Suppressor macrophage treated with lipopolysaccharide for 1 hour (primary cell): ENCODE results near the gene GNL1.

Experiments
- DNase-seq, 3 donors: peaks; one replicate each; pipeline ENCODE4 v3.0.0-alpha.2; 2020 to 2022

Gene GNL1

GRCh38 chr6:30494291-30494861 lies 61.9 kb downstream of the GNL1 start:
- peak; percentile 31 to 55 (median 41) for DNase-seq

DNA sequence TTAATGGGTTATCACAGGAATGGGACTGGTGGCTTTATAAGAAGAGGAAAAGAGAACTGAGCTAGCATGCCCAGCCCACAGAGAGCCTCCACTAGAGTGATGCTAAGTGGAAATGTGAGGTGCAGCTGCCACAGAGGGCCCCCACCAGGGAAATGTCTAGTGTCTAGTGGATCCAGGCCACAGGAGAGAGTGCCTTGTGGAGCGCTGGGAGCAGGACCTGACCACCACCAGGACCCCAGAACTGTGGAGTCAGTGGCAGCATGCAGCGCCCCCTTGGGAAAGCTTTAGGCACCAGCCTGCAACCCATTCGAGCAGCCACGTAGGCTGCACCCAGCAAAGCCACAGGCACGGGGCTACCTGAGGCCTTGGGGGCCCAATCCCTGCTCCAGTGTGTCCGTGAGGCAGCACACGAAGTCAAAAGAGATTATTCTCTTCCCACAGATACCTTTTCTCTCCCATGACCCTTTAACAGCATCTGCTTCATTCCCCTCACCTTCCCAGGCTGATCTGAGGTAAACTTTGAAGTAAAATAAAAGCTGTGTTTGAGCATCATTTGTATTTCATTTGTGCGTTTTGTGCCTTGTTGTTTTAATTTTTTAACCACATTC lies 62.5 kb downstream of the GNL1 start:
- peak in 2 of 3 donors; percentile 38 to 42 for DNase-seq

DNA sequence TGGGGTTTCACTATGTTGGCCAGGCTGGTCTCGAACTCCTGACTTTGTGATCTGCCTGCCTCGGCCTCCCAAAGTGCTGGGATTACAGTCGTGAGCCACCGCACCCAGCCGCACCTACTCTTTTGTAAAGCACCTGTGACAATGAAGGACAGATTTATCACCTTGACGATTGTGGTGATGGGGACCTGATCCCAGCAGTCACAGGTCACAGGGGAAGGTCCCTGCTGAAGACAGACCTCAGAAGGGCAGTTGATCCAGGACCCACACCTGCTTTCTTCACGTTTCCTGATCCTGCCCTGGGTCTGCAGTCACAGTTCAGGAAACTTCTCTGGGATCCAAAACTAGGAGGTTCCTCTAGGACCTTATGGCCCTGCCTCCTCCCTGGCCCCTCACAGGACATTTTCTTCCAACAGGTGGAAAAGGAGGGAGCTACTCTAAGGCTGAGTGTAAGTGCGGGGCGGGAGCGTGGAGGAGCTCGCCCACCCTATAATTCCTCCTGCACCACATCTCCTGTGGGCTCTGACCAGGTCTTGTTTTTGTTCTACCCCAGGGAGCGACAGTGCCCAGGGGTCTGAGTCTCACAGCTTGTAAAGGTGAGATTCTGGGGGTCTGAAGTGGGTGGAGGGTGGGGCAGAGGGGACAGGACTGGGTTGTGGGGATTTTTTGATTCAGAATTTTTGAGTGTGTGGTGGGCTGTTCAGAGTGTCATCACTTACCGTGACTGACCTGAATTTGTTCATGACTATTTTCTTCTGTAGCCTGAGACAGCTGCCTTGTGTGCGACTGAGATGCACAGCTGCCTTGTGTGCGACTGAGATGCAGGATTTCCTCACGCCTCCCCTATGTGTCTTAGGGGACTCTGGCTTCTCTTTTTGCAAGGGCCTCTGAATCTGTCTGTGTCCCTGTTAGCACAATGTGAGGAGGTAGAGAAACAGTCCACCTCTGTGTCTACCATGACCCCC lies 64.0 kb downstream of the GNL1 start:
- DNase-seq: no peak
